Body of pancreas (tissue), 4 donors: ENCODE data around the gene GVQW3. TPM values are rescaled to one million over a fixed set of nuclear protein-coding genes. Genes with fewer than 3 reads are reported as not detected.

Experiments used
- ATAC-seq: fragments of 150-250 bp; one replicate; pipeline ENCODE4 v1.9.1; 2016
- DNase-seq, 4 donors: peaks; one replicate each; pipeline ENCODE4 v3.0.0-alpha.2; 2019
- H3K27ac ChIP-seq, 4 donors: fragments of 200-600 bp; sonication (generic); 1 replicate in 3 of 4; 2 replicates in 1 of 4; pipeline versions ENCODE4 v1.5.1 to v1.6.1; 2016 to 2019; ENCODE audit warnings: mild to moderate bottlenecking in 1 of 4, mixed read lengths in 1 of 4, moderate library complexity in 1 of 4
- H3K27me3 ChIP-seq, 2 donors: fragments of 200-600 bp; sonication (generic); one replicate each; pipeline ENCODE4 v1.6.0; 2016; ENCODE audit warnings: mild to moderate bottlenecking in 1 of 2
- H3K36me3 ChIP-seq, 2 donors: fragments of 200-600 bp; sonication (generic); replicated peaks in 1 of 2; 2 replicates each; pipeline ENCODE4 v1.5.1; 2016; ENCODE audit warnings: low read depth in 2 of 2; ENCODE audit not compliant: insufficient read depth in 1 of 2
- H3K4me1 ChIP-seq: fragments of 200-600 bp; sonication (generic); one replicate; pipeline ENCODE4 v1.6.0; 2016
- H3K4me3 ChIP-seq, 2 donors: fragments of 200-600 bp; sonication (generic); 1 replicate in 1 of 2; 2 replicates in 1 of 2; pipeline ENCODE4 v1.5.1; 2016 to 2019
- H3K9me3 ChIP-seq, 3 donors: fragments of 200-600 bp; sonication (generic); 1 replicate in 2 of 3; 2 replicates in 1 of 3; pipeline ENCODE4 v1.5.1; 2016
- CTCF ChIP-seq, 7 experiments: fragments of 450-650 bp in 4 of 7; fragments of 200-600 bp in 3 of 7; sonication (generic) in 3 of 7; IDR thresholded peaks; one replicate each; pipeline ENCODE4 v1.5.1; 2016 to 2019; ENCODE audit warnings: antibody characterized with exemption in 7 of 7
- POLR2A ChIP-seq, 3 donors: fragments of 450-650 bp; IDR thresholded peaks; one replicate each; pipeline ENCODE4 v1.6.1; 2016; ENCODE audit warnings: antibody characterized with exemption in 3 of 3, mild to moderate bottlenecking in 2 of 3
- WGBS, 2 donors: methylation state at CpG; one replicate each; pipeline ENCODE4 v1.1.5; 2017; 5-methylcytosine and 5-hydroxymethylcytosine counted together
- intact Hi-C: fragments of 100-400 bp; cut with DNase I; formaldehyde crosslinking; loops from one replicate; pipeline ENCODE4 v1.15.1; 2023
- total RNA-seq, 2 donors: library from RNA; depleted of rRNA; stranded (reverse); fragments of >200 nt; gene quantifications; one replicate each; pipeline ENCODE4 v1.1.0, GENCODE V29; 2016

Gene GVQW3
- total RNA-seq, 2 donors from 2014 or later = 11.2 to 16.2 TPM

- H3K36me3 ChIP-seq = no peaks in the 10 kb centered on the region
- no peaks in the 10 kb centered on the region for H3K9me3 ChIP-seq
- WGBS, 2 donors = 85 to 98% methylated on average over 2 of the region's 2 CpGs
- no peak for DNase-seq
- no peaks in the 10 kb centered on the region for H3K4me1 ChIP-seq
- no peak for TF ChIP-seq CTCF (IDR thresholded peaks at IDR 0.05)
- no peak for TF ChIP-seq POLR2A (IDR thresholded peaks at IDR 0.05)
- ATAC-seq = no peak
- intact Hi-C loops = no loop called here
- H3K27ac ChIP-seq = no peak overlapping the region
- H3K4me3 ChIP-seq = no peak overlapping the region
- no peaks in the 10 kb centered on the region for H3K27me3 ChIP-seq
These were observed 43.8 kb downstream of the GVQW3 start for GRCh38 chr11:76424891-76425290.

- intact Hi-C loops = no loop called here
- H3K27me3 ChIP-seq = no peaks in the 10 kb centered on the region
- no peak overlapping the region for H3K4me3 ChIP-seq
- DNase-seq (no peak), ATAC-seq (no peak)
- no peak for TF ChIP-seq CTCF (IDR thresholded peaks at IDR 0.05)
- TF ChIP-seq POLR2A (IDR thresholded peaks at IDR 0.05) = no peak
- H3K36me3 ChIP-seq = no peaks in the 10 kb centered on the region
- H3K27ac ChIP-seq = no peak overlapping the region
- H3K9me3 ChIP-seq = no peaks in the 10 kb centered on the region
- no peaks in the 10 kb centered on the region for H3K4me1 ChIP-seq
These were observed 45.5 kb downstream of the GVQW3 start for GRCh38 chr11:76426660-76427059.

GRCh38 chr11:76436020-76436419 lies 54.9 kb downstream of the GVQW3 start:
- no peak for DNase-seq
- Histone ChIP-seq H3K9me3 (no peaks in the 10 kb centered on the region), H3K36me3 (no peaks in the 10 kb centered on the region), H3K4me3 (no peak overlapping the region), H3K27ac (no peak overlapping the region), H3K27me3 (no peaks in the 10 kb centered on the region), H3K4me1 (no peaks in the 10 kb centered on the region)
- no peak for ATAC-seq
- TF ChIP-seq POLR2A (IDR thresholded peaks at IDR 0.05) (no peak), CTCF (IDR thresholded peaks at IDR 0.05) (no peak)
- intact Hi-C loops = no loop called here
- 84 to 100% methylated on average over 1 of the region's 1 CpG for WGBS, 2 donors

GRCh38 chr11:76443268-76443980 lies 62.3 kb downstream of the GVQW3 start:
- TF ChIP-seq CTCF (IDR thresholded peaks at IDR 0.05) = no peak
- TF ChIP-seq POLR2A (IDR thresholded peaks at IDR 0.05) = no peak
- H3K36me3 ChIP-seq = peaks cover 0 to under 1% of the 10 kb centered on the region in 2 donors
- ATAC-seq (no peak), DNase-seq (no peak)
- H3K9me3 ChIP-seq = no peaks in the 10 kb centered on the region
- intact Hi-C loops = no loop called here
- H3K27ac ChIP-seq = no peak overlapping the region
- no peaks in the 10 kb centered on the region for H3K27me3 ChIP-seq
- WGBS, 2 donors = 26 to 29% methylated on average over 10 of the region's 10 CpGs
- peak overlapping the region; percentile 23 to 88 for H3K4me3 ChIP-seq
- peaks cover 13% of the 10 kb centered on the region for H3K4me1 ChIP-seq

- TF ChIP-seq CTCF (IDR thresholded peaks at IDR 0.05) = no peak
- TF ChIP-seq POLR2A (IDR thresholded peaks at IDR 0.05) = no peak
- intact Hi-C loops = no loop called here
- H3K27ac ChIP-seq = peak overlapping the region; percentile 68 to 90 (median 81)
- WGBS, 2 donors = 0% methylated on average over 10 of the region's 10 CpGs
- DNase-seq (no peak), ATAC-seq (no peak)
- H3K27me3 ChIP-seq = no peaks in the 10 kb centered on the region
- H3K4me3 ChIP-seq = peak overlapping the region; percentile 23 to 88
- H3K36me3 ChIP-seq = peaks cover 0 to 3% of the 10 kb centered on the region in 2 donors
- no peaks in the 10 kb centered on the region for H3K9me3 ChIP-seq
- H3K4me1 ChIP-seq = peaks cover 13% of the 10 kb centered on the region
These were observed 62.9 kb downstream of the GVQW3 start for GRCh38 chr11:76444065-76444383.
